Endothelial cell of umbilical vein (primary cell): Measurements from ENCODE around the gene TNFRSF8.

ENCODE experiments used
- EZH2 ChIP-seq: IDR thresholded peaks from 2 replicates; pipeline ENCODE4 v1.6.1; 2012; ENCODE audit warnings: borderline replicate concordance, low read depth, mild to moderate bottlenecking, moderate library complexity, low read length, inconsistent platforms; ENCODE audit not compliant: severe bottlenecking
- POLR2A ChIP-seq: IDR thresholded peaks from 2 replicates; pipeline ENCODE4 v1.6.1; 2012; ENCODE audit warnings: low read depth, mild to moderate bottlenecking, control low read depth, low read length
- POLR2AphosphoS5 ChIP-seq: IDR thresholded peaks from 2 replicates; pipeline ENCODE4 v1.6.1; 2012; ENCODE audit warnings: low read depth, mild to moderate bottlenecking, control low read depth, low read length, moderate library complexity; ENCODE audit not compliant: insufficient read depth
- TF ChIP-seq, protein P1 (sequence below), 2 donors: IDR thresholded peaks; 1 replicate in 1 of 2; 2 replicates in 1 of 2; pipeline ENCODE4 v1.5.1; 2011; ENCODE audit warnings: low read length in 2 of 2, mild to moderate bottlenecking in 2 of 2, moderate library complexity in 2 of 2, control low read depth in 1 of 2, inconsistent platforms in 1 of 2, low read depth in 1 of 2; ENCODE audit not compliant: insufficient read depth in 1 of 2; ENCODE audit errors: extremely low read depth in 1 of 2
- TF ChIP-seq, protein P2 (sequence below): IDR thresholded peaks from 2 replicates; pipeline ENCODE4 v1.6.1; 2011; ENCODE audit not compliant: insufficient read depth, insufficient read length

DNA sequence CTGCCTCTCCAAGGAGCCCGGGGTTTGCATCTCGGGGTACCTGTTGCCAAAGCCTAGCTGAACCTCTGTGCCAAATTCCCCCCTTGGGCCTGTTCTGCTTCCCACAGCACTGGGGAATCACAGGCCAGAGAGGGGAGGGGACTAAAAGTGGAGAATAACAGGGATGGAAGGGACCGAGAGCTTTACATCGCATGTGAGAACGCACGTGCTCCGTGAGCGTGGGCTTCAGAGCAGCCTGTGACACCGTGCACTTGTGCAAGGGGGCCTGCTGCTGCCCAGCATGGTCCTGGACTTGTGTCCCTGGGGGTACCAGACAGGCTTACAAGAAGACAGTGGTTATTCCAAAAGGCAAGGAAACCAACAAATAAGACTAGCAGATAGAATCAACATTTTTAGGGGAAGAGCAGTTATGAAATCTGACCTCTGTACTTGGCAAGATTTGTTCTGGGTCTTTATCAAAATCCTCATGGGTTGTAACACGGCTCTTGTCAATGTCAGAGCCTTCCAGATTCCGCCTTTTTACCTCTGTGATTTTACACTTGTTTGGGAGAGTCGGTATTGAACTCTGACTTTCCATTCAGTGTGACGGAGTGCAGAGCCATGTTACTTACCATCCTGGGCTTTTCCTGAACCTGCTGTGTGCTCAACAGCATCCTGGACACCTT, 67.5 kb downstream of the TNFRSF8 start:
- TF ChIP-seq, protein P1, sequence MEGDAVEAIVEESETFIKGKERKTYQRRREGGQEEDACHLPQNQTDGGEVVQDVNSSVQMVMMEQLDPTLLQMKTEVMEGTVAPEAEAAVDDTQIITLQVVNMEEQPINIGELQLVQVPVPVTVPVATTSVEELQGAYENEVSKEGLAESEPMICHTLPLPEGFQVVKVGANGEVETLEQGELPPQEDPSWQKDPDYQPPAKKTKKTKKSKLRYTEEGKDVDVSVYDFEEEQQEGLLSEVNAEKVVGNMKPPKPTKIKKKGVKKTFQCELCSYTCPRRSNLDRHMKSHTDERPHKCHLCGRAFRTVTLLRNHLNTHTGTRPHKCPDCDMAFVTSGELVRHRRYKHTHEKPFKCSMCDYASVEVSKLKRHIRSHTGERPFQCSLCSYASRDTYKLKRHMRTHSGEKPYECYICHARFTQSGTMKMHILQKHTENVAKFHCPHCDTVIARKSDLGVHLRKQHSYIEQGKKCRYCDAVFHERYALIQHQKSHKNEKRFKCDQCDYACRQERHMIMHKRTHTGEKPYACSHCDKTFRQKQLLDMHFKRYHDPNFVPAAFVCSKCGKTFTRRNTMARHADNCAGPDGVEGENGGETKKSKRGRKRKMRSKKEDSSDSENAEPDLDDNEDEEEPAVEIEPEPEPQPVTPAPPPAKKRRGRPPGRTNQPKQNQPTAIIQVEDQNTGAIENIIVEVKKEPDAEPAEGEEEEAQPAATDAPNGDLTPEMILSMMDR (IDR thresholded peaks at IDR 0.05; ENCODE audit: extremely low read depth in 1 of 2, insufficient read depth in 1 of 2, low read depth in 1 of 2, low read length in 2 of 2), result no peak
- TF ChIP-seq, protein P2, sequence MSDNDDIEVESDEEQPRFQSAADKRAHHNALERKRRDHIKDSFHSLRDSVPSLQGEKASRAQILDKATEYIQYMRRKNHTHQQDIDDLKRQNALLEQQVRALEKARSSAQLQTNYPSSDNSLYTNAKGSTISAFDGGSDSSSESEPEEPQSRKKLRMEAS, result no peak
- no peak for TF ChIP-seq EZH2
- no peak for TF ChIP-seq POLR2A
- TF ChIP-seq POLR2AphosphoS5, result no peak
